IMR-90 (cell line): ENCODE data around the gene KCNQ1. TPM values are rescaled to one million over a fixed set of nuclear protein-coding genes. Genes with fewer than 3 reads are reported as not detected.

Experiments used
- ATAC-seq: fragments of 200-7000 bp; cut with Tn5 transposase; 2 replicates; pipeline ENCODE4 v1.9.1; 2020; ENCODE audit warnings: low read depth, mild to moderate bottlenecking, moderate library complexity
- BruUV-seq: library from RNA; stranded (reverse); fragments of 400-500 nt; replicated peaks from 2 replicates; lab custom pipeline; 2021; lab: Mats Ljungman, UMichigan
- CTCF ChIA-PET: fragments of 300-600 bp; formaldehyde crosslinking; extraction: SDS; loops from one replicate; lab custom pipeline; 2021; ENCODE audit warnings: antibody characterized with exemption; lab: Yijun Ruan, JAX
- POLR2A ChIA-PET: fragments of 300-600 bp; sonication (Branson Sonifier 250); formaldehyde crosslinking; loops from one replicate; lab custom pipeline; 2022; ENCODE audit warnings: antibody characterized with exemption; ENCODE audit not compliant: unreplicated experiment; lab: Charles Lee
- DNase-seq: peaks from one replicate; pipeline ENCODE4 v3.0.0; 2013
- H2AFZ ChIP-seq: replicated peaks from 2 replicates; pipeline ENCODE3; 2013; ENCODE audit warnings: low read length, mild to moderate bottlenecking; ENCODE audit not compliant: poor library complexity
- H2AK5ac ChIP-seq: 2 replicates; pipeline ENCODE4 v1.6.1; 2013; ENCODE audit warnings: low read depth, low read length, inconsistent platforms
- H2AK9ac ChIP-seq: replicated peaks from 2 replicates; pipeline ENCODE3; 2013; ENCODE audit warnings: mild to moderate bottlenecking, low read depth, low read length, moderate library complexity; ENCODE audit not compliant: poor library complexity
- H2BK120ac ChIP-seq: 2 replicates; pipeline ENCODE4 v1.6.1; 2013; ENCODE audit warnings: low read depth, low read length, inconsistent platforms
- H2BK15ac ChIP-seq: 3 replicates; pipeline ENCODE4 v1.6.1; 2013; ENCODE audit warnings: low read depth, low read length, inconsistent platforms
- H2BK20ac ChIP-seq: 2 replicates; pipeline ENCODE4 v1.6.1; 2013; ENCODE audit warnings: low read depth, mild to moderate bottlenecking, inconsistent platforms, low read length, moderate library complexity
- H2BK5ac ChIP-seq: 2 replicates; pipeline ENCODE4 v1.6.1; 2013; ENCODE audit warnings: mild to moderate bottlenecking, low read depth, low read length, inconsistent platforms; ENCODE audit not compliant: poor library complexity, severe bottlenecking
- H3K14ac ChIP-seq: replicated peaks from 2 replicates; pipeline ENCODE4 v1.6.1; 2013; ENCODE audit warnings: low read depth, low read length, inconsistent platforms
- H3K18ac ChIP-seq: 2 replicates; pipeline ENCODE4 v1.6.1; 2013; ENCODE audit warnings: low read depth, low read length, control low read depth
- H3K23ac ChIP-seq: 2 replicates; pipeline ENCODE4 v1.6.1; 2013; ENCODE audit warnings: low read depth, low read length, inconsistent platforms
- H3K27ac ChIP-seq: 2 replicates; pipeline ENCODE4 v1.5.1; 2013; ENCODE audit warnings: mild to moderate bottlenecking, control low read depth, low read length; ENCODE audit not compliant: insufficient read depth
- H3K27me3 ChIP-seq: 2 replicates; pipeline ENCODE4 v1.6.1; 2013; ENCODE audit warnings: low read length; ENCODE audit not compliant: control insufficient read depth, insufficient read depth
- H3K36me3 ChIP-seq: 2 replicates; pipeline ENCODE4 v1.6.1; 2013; ENCODE audit warnings: low read length, mixed read lengths; ENCODE audit not compliant: control insufficient read depth, insufficient read depth
- H3K4ac ChIP-seq: 2 replicates; pipeline ENCODE4 v1.6.1; 2013; ENCODE audit warnings: low read depth, low read length, inconsistent platforms
- H3K4me1 ChIP-seq: 2 replicates; pipeline ENCODE4 v1.6.1; 2013; ENCODE audit warnings: low read length, mixed read lengths; ENCODE audit not compliant: control insufficient read depth, insufficient read depth
- H3K4me2 ChIP-seq: 2 replicates; pipeline ENCODE4 v1.6.1; 2013; ENCODE audit warnings: low read depth, mild to moderate bottlenecking, control low read depth, low read length, moderate library complexity
- H3K4me3 ChIP-seq: 2 replicates; pipeline ENCODE4 v1.5.1; 2013; ENCODE audit warnings: low read depth, mild to moderate bottlenecking, control low read depth, low read length, moderate library complexity; ENCODE audit not compliant: insufficient read depth
- H3K56ac ChIP-seq: 2 replicates; pipeline ENCODE4 v1.6.1; 2013; ENCODE audit warnings: low read length, inconsistent platforms; ENCODE audit not compliant: insufficient read depth; ENCODE audit errors: extremely low read depth
- H3K79me1 ChIP-seq, 2 experiments: 2 replicates each; pipeline ENCODE4 v1.6.1; 2013; ENCODE audit warnings: low read length in 2 of 2, inconsistent platforms in 1 of 2, low read depth in 1 of 2
- H3K9ac ChIP-seq: 2 replicates; pipeline ENCODE4 v1.6.1; 2013; ENCODE audit warnings: low read depth, low read length, control low read depth
- H3K9me1 ChIP-seq: 2 replicates; pipeline ENCODE4 v1.6.1; 2013; ENCODE audit warnings: low read length, inconsistent platforms; ENCODE audit not compliant: insufficient read depth
- H3K9me3 ChIP-seq: 2 replicates; pipeline ENCODE4 v1.6.1; 2013; ENCODE audit warnings: low read length; ENCODE audit not compliant: control insufficient read depth, insufficient read depth
- H4K20me1 ChIP-seq: 2 replicates; pipeline ENCODE4 v1.6.1; 2013; ENCODE audit warnings: low read length, inconsistent platforms; ENCODE audit not compliant: insufficient read depth
- H4K5ac ChIP-seq: 2 replicates; pipeline ENCODE4 v1.6.1; 2013; ENCODE audit warnings: mild to moderate bottlenecking, low read depth, low read length, control low read depth
- H4K8ac ChIP-seq, 2 experiments: 2 replicates each; pipeline ENCODE4 v1.6.1; 2013; ENCODE audit warnings: low read depth in 2 of 2, low read length in 2 of 2, control low read depth in 1 of 2, inconsistent platforms in 1 of 2
- H4K91ac ChIP-seq: 2 replicates; pipeline ENCODE4 v1.6.1; 2013; ENCODE audit warnings: low read depth, low read length, inconsistent platforms; ENCODE audit not compliant: insufficient read depth
- RAD21 ChIP-seq: IDR thresholded peaks from 2 replicates; pipeline ENCODE4 v1.6.1; 2012; ENCODE audit warnings: low read length, improper control_type of control experiment
- WGBS, 2 experiments: methylation state at CpG; one replicate each; pipeline versions ENCODE4 v1.1.5 to v1.1.7; 2013; ENCODE audit warnings: missing lambda C conversion rate in 2 of 2; ENCODE audit not compliant: insufficient read length in 1 of 2; ENCODE audit errors: extremely low coverage in 2 of 2; 5-methylcytosine and 5-hydroxymethylcytosine counted together
- dilution Hi-C: fragments of 300-500 bp; cut with HindIII; formaldehyde crosslinking; loops from one replicate; pipeline ENCODE4 v1.14.3; 2018; ENCODE audit warnings: low sequenced_read_pairs; ENCODE audit not compliant: unreplicated experiment
- in situ Hi-C: fragments of 300-500 bp; cut with MboI; formaldehyde crosslinking; loops from 3 replicates; pipeline ENCODE4 v1.14.3; 2019; ENCODE audit warnings: low sequenced_read_pairs, inconsistent platforms, mixed read lengths
- intact Hi-C: fragments of 100-400 bp; cut with micrococcal nuclease; formaldehyde crosslinking; loops from 2 replicates; pipeline ENCODE4 v1.10.0; 2022
- polyA plus RNA-seq, 3 experiments: library from polyadenylated mRNA; depleted of rRNA; stranded (reverse); fragments of >200 nt; gene quantifications; 2 replicates each; pipeline ENCODE4 v1.2.3, GENCODE V29; 2012; ENCODE audit warnings: low replicate concordance in 1 of 3
- total RNA-seq: library from RNA; depleted of rRNA; stranded (reverse); fragments of >200 nt; gene quantifications from 2 replicates; pipeline ENCODE4 v1.2.3, GENCODE V29; 2012

KCNQ1 gene
- total and polyA plus RNA-seq, 2 of the 4 experiments (the other 2 are of a cell fraction) = 0.07 TPM; not detected in 1

DNA sequence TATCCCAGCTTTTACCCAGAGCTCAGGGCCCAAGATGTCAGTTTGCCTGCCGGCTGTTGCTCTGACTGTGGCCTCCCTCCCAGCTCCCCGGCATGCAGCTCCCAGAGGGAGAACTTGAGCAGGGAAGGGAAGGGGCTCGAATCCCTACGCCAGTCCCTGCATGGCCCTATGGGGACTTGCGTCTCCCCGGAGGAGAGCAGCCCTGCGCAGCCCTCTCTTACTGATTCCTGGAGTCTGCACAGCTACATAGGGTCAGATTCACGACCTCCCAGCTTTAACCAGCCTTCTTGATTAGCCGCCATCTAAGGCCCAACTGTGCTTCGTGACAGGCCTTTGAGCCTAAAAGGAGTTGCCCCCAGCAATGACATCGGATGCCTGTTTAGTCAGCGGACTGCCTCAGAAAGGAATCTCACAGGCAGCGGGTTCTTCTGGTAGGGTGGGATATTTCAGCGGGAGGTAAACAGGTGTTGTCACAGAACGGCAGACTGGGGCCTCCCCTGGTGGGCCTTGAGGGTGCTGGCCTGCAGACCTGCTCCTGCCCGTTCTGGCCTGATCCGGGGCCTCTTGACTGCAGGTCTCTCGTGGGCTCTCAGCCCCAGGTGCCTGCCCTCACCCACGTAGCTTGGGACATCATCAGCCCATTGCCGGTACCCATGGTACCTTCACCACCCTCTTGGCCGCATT, 298.8 kb downstream of the KCNQ1 start:
- in situ Hi-C loops = no loop called here
- no peak overlapping the region for H2AFZ ChIP-seq
- intact Hi-C loops = loop anchor here (5.0 kb wide), 1 partner anchor 84 kb away; no protein-coding TSS in a partner anchor
- H4K20me1 ChIP-seq = no peaks in the 10 kb centered on the region
- H3K56ac ChIP-seq = no peak overlapping the region
- H2BK5ac ChIP-seq = no peak overlapping the region
- H3K27ac ChIP-seq = no peak overlapping the region
- H2BK120ac ChIP-seq = no peak overlapping the region
- no peak overlapping the region for H3K4me2 ChIP-seq
- no peak for DNase-seq
- H3K4ac ChIP-seq = no peak overlapping the region
- H2AK9ac ChIP-seq = no peak overlapping the region
- no peak overlapping the region for H4K8ac ChIP-seq
- H3K79me1 ChIP-seq = no peaks in the 10 kb centered on the region
- H3K9ac ChIP-seq = no peak overlapping the region
- peaks cover 18% of the 10 kb centered on the region for H3K4me1 ChIP-seq
- BruUV-seq = no TSS peak
- no peaks in the 10 kb centered on the region for H3K9me3 ChIP-seq
- H3K9me1 ChIP-seq = no peaks in the 10 kb centered on the region
- no peak overlapping the region for H3K23ac ChIP-seq
- TF ChIP-seq RAD21 = no peak
- CTCF ChIA-PET = no interaction called here
- ATAC-seq = no peak
- POLR2A ChIA-PET = no interaction called here
- dilution Hi-C loops = no loop called here
- WGBS, 2 experiments = 86% methylated on average over 7 of the region's 21 CpGs; no CpG with 5 or more reads in 1 of the 2 experiments
- H2BK15ac ChIP-seq = no peak overlapping the region
- no peak overlapping the region for H4K5ac ChIP-seq
- H2AK5ac ChIP-seq = no peak overlapping the region
- H2BK20ac ChIP-seq = no peak overlapping the region
- no peak overlapping the region for H3K4me3 ChIP-seq
- H3K36me3 ChIP-seq = no peaks in the 10 kb centered on the region
- H3K14ac ChIP-seq = no peak overlapping the region
- no peak overlapping the region for H4K91ac ChIP-seq
- no peak overlapping the region for H3K18ac ChIP-seq
- peaks cover 9% of the 10 kb centered on the region for H3K27me3 ChIP-seq
